ENCODE results near the gene IGLL5.

DNA sequence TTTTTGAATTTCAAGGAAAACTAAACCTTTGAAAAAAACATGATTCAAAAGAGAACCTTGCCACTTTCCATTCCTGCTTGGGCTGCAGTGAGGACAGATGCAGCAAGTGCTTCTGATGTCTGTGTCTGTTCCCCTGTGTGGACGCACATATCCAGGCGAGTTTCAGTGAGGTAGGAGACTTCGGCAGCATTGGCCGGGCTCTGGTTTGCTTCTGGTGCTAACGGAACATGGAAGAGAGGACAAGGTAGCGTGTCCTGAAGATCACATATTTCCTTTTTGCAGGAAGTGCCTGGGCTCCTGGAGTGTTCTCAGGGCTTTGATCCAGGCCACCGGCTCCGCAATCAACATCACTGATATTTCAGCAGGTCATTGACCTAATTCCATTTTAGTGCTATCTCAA lies 33.1 kb upstream of the IGLL5 start:
- TF ChIP-seq, protein P1, sequence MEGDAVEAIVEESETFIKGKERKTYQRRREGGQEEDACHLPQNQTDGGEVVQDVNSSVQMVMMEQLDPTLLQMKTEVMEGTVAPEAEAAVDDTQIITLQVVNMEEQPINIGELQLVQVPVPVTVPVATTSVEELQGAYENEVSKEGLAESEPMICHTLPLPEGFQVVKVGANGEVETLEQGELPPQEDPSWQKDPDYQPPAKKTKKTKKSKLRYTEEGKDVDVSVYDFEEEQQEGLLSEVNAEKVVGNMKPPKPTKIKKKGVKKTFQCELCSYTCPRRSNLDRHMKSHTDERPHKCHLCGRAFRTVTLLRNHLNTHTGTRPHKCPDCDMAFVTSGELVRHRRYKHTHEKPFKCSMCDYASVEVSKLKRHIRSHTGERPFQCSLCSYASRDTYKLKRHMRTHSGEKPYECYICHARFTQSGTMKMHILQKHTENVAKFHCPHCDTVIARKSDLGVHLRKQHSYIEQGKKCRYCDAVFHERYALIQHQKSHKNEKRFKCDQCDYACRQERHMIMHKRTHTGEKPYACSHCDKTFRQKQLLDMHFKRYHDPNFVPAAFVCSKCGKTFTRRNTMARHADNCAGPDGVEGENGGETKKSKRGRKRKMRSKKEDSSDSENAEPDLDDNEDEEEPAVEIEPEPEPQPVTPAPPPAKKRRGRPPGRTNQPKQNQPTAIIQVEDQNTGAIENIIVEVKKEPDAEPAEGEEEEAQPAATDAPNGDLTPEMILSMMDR (tag by site-specific recombination; IDR thresholded peaks at IDR 0.05), result no peak
- TF ChIP-seq, protein P2, sequence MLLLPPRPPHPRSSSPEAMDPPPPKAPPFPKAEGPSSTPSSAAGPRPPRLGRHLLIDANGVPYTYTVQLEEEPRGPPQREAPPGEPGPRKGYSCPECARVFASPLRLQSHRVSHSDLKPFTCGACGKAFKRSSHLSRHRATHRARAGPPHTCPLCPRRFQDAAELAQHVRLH (tag by site-specific recombination; IDR thresholded peaks at IDR 0.05), result no peak
